ENCODE measurements around the gene C1orf174.

Gene C1orf174

DNA sequence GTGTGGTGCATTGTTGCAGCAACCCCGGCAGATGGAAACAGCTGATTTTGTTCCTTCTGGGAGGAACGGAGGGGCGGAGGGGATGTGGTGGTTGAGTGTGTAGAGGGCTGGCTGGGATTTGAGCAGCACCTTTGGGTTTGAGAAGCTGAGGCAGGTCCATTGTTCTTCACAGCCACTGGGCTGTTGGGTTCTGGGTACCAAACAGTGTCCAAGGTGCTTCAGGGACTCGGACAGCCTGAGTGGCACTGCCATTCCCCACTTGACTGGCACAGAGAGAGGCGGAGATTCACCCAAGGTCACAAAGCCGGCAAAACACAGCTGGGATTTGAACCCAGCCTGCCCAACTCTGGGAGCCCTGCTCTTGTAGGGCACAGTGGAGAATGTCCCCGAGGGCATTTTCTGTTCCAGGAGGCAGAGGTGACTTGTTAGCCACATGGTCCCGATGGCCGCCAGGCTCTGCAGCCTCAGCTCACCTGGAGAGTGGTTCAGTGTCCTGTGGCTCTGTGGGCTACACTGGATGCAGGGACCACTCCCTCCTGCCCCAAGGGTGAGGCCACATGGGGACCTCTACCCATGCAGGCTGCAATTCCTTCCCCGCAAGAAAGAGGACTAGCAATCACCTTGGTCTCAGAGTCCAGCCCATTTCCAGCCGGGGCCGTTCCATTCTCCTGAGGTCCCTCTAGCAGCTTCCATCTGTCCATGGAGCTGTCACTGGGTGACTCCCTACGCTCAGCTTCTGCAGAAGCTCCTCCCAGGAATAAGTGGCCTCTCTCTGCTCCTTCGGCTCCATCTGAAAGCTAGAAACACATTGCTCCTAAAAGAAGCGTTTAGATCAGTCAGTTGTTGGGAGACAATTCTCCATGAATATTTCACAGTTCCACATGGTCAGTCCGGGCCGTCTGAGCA is 31.2 kb upstream of the C1orf174 start:
- H3K4me1 Mint-ChIP-seq = no peaks in the 10 kb centered on the region
- no peak for ATAC-seq
- H3K27me3 Mint-ChIP-seq = peaks cover 23% of the 10 kb centered on the region
- H3K9me3 Mint-ChIP-seq = peaks cover 13% of the 10 kb centered on the region
- H3K27ac Mint-ChIP-seq = no peak overlapping the region
- no peaks in the 10 kb centered on the region for H3K36me3 Mint-ChIP-seq
- H3K4me3 Mint-ChIP-seq = no peak overlapping the region

DNA sequence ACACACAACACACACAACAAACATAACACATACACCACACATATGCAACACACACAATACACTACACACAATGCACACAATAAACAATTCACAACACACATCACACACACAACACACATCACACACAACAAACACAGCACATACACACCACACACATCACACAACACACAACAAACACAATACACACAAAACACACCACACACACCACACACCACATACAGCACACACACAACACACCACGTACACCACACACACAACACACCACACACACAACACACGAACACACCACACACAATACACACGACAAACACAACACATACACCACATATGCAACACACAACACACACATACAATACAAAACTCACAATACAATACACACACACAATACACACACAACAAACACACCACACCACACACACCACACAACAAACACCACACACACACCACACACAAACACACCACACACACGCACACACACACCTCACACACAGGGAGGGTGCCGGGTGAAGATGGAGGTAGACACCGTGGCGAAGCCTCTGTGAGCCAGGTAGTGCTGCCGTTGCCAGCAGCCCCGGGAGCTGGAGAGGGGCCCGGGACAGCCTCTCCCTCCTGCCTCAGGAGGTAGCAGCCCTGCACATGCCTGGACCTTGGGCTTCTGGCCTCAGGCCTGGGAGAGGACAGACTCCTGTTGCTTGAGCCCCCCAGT is 30.4 kb upstream of the C1orf174 start:
- no peak for ATAC-seq
- Mint-ChIP-seq H3K27me3 (peaks cover 28% of the 10 kb centered on the region), H3K4me1 (no peaks in the 10 kb centered on the region), H3K36me3 (no peaks in the 10 kb centered on the region), H3K9me3 (peaks cover 13% of the 10 kb centered on the region), H3K4me3 (no peak overlapping the region), H3K27ac (no peak overlapping the region)

DNA sequence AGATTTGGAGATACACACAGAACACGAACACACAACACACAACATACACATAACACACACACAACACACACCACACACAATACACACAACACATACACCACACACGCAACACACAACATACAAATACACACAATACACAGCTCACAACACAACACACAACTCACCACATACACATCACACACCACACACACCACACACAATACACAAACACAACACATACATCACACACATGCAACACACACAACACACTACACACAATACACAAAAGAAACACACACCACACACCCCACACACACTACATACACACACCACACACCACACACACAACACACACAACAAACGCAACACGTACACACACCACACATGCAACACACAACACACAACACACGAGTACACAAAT is 29.1 kb upstream of the C1orf174 start:
- H3K4me1 Mint-ChIP-seq = no peaks in the 10 kb centered on the region
- ATAC-seq = no peak

DNA sequence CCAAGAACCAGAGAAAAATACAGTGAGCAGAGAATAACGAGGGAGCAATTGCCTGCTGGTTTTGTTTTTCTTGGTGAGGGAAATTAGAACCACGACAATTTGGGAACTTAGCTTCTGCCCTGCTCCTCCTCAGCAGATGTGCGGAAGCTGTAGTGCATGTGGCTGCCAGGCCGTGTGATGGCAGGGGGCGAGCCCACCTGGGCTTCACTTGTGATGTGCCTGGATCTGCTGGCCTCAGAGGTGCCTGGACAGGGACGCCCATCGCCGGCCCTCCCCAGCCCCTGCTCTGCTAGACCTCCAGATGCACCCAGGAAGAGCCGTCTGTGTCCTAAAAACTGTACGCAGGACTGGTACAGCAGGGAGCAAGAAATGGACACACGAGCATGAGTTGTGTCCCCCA is 28.5 kb upstream of the C1orf174 start:
- no peak for ATAC-seq
- H3K4me3 Mint-ChIP-seq = no peak overlapping the region
- H3K27me3 Mint-ChIP-seq = peaks cover 18% of the 10 kb centered on the region

More for the DNA sequence above, 29.1 kb upstream of the C1orf174 start:
- H3K9me3 Mint-ChIP-seq = peaks cover 13% of the 10 kb centered on the region
- no peak overlapping the region for H3K4me3 Mint-ChIP-seq
- peaks cover 21% of the 10 kb centered on the region for H3K27me3 Mint-ChIP-seq
- H3K36me3 Mint-ChIP-seq = no peaks in the 10 kb centered on the region
- no peak overlapping the region for H3K27ac Mint-ChIP-seq

DNA sequence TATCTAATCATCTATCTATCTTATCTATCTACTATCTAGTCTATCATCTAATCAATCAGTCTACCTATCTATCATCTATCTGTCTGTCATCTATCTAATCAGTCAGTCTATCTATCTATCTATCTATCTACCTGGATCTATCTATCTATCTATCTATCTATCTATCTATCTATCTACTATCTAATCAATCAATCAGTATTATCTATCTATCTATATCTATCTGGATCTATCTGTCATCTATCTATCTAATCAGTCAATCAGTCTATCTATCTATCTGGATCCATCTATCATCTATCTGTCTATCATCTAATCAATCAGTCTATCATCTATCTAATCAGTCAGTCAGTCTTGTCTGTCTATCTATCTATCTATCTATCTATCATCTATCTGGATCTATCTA is 26.9 kb upstream of the C1orf174 start:
- Mint-ChIP-seq H3K9me3 (peaks cover 13% of the 10 kb centered on the region), H3K27me3 (peaks cover 18% of the 10 kb centered on the region), H3K36me3 (no peaks in the 10 kb centered on the region), H3K27ac (no peak overlapping the region), H3K4me1 (peaks cover 6% of the 10 kb centered on the region), H3K4me3 (no peak overlapping the region)
- no peak for ATAC-seq

More for the DNA sequence above, 28.5 kb upstream of the C1orf174 start:
- H3K36me3 Mint-ChIP-seq = no peaks in the 10 kb centered on the region
- peaks cover 13% of the 10 kb centered on the region for H3K9me3 Mint-ChIP-seq
- no peaks in the 10 kb centered on the region for H3K4me1 Mint-ChIP-seq
- H3K27ac Mint-ChIP-seq = no peak overlapping the region

DNA sequence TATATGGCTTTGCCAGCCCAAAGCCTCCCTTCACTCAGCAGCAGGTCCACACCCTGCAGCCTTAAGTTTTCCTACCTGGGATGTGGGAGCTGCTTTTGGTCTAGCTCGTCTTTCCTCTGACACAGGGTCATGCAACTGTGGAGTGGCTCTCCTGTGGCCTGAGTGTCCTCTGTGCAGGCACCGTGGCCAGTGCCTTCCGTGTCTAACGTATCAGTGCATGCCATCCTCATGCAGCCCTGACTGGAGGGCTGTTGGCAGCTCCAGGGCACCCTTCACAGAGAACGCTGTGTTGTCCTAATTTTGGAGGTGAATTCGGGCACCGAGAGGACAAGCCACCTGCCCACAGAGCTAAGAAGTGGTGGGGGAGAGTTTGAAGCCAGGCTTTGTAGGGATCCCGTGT is 25.7 kb upstream of the C1orf174 start:
- Mint-ChIP-seq H3K27me3 (peaks cover 20% of the 10 kb centered on the region), H3K4me1 (peaks cover 6% of the 10 kb centered on the region), H3K9me3 (peaks cover 13% of the 10 kb centered on the region), H3K27ac (no peak overlapping the region), H3K4me3 (no peak overlapping the region), H3K36me3 (no peaks in the 10 kb centered on the region)
- no peak for ATAC-seq

DNA sequence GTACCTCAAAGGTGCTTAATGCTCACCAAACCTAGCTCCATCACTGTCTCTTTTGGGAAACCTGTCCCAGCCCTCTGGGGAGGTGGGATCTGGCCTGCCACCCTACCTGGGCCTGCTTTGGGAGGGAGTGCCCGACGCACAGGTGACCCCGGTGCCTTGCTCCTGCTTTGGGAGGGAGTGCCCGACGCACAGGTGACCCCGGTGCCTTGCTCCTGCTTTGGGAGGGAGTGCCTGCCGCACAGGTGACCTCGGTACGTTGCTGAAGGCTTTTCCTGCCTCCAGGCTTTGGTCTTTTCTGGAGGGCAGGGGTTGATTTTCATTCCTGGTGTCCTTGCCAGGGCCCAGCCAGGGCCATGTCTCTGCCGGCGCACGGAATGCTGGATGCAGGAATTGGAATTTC is 25.2 kb upstream of the C1orf174 start:
- H3K27ac Mint-ChIP-seq = no peak overlapping the region
- H3K27me3 Mint-ChIP-seq = peaks cover 25% of the 10 kb centered on the region
- peaks cover 12% of the 10 kb centered on the region for H3K9me3 Mint-ChIP-seq
- no peak for ATAC-seq
- H3K36me3 Mint-ChIP-seq = no peaks in the 10 kb centered on the region
- no peak overlapping the region for H3K4me3 Mint-ChIP-seq
- H3K4me1 Mint-ChIP-seq = peaks cover 6% of the 10 kb centered on the region

DNA sequence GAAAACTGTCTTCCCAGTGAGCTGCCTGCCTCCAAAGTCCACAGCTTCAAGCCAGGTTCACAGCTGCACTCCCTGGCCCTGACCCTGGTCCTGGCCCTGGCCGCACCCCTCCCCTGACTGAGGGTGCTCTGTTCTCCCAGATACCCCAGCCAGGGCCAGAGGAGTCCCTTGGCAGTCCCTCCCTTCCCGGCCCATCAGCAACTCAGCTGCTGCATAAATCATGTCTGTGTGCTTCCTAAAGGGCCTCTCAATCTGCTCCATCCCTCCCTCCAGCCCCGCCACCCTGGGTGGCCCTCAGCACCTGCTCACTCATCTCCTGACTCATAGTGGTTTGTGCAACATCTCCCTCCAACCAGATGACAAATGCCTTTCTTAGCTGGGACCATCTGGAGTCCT is 24.8 kb upstream of the C1orf174 start:
- Mint-ChIP-seq H3K27ac (no peak overlapping the region), H3K27me3 (peaks cover 27% of the 10 kb centered on the region), H3K36me3 (no peaks in the 10 kb centered on the region), H3K4me1 (peaks cover 6% of the 10 kb centered on the region), H3K9me3 (peaks cover 9% of the 10 kb centered on the region), H3K4me3 (no peak overlapping the region)
- ATAC-seq = no peak

DNA sequence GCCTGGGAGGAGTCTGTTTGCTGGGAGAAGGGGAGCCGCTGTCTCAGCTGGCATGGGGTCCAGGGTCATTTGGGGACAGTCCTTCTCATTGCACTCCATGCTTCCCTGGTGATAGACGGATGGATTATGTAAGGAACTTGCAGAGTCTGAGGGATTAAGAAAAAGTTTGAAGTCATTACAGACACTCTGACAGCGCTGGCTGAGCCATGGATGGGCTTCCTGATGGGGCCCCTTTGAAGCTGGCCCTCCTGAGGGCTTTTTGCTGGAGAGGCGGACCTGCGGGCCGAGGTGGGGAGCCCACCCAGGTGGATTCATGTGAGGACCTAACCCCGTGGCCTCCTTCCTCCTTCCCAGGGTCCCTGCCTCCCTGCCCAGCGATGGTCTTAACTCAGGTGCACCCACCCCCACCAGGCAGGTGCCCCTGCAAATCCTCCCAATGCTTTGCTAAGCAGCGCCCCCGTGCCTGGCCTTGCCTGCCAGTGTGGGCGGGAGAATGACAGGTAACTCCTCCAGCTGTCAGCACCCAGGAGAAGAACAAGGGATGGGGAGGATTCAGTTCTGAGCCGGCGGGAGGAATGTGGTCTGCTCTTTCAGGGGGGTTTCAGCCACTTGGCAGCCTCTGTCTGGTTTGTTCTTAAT is 24.2 kb upstream of the C1orf174 start:
- H3K36me3 Mint-ChIP-seq = no peaks in the 10 kb centered on the region

DNA sequence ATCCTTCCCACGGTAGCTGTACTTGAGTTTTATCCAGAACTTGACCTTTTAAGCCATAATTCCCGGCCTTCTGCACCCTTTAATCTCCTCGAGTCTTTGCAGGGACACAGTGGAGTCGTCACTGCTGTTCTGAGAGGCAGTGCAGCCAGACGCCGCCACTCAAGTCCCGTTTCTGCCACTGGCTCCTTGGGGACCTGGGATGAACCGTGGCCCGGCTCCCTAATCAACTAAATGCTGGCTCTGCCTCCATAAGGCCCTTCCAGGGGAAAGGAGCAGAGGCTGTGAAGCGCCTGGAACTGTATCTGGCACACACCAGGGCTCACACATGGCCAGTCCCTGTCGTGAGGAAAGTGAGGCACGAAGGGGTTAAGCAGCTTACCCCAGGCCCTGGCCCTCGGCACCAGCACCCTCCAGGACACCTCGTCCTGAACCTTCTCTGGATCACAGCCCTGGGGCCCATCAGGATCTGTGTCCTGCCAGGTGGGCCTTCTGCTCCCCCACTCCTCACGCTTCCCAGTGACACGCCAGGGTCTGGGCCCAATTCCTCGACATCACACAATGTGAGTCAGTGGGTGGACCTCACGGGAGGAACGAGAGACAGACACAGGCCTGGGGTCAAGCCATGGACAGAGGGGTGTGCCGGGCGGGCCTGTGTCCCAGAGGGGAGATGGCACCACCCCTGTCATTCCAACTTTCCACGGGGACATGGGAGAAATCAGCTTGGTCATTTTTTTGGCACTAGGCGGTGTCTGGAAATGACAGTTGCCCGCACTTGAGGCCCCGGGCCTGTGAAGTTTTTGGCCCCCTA is 23.5 kb upstream of the C1orf174 start:
- Mint-ChIP-seq H3K27ac (no peak overlapping the region), H3K27me3 (peaks cover 27% of the 10 kb centered on the region), H3K4me1 (peaks cover 6% of the 10 kb centered on the region), H3K4me3 (no peak overlapping the region), H3K36me3 (no peaks in the 10 kb centered on the region), H3K9me3 (peaks cover 3% of the 10 kb centered on the region)
- ATAC-seq = no peak

More for the DNA sequence above, 24.2 kb upstream of the C1orf174 start:
- Mint-ChIP-seq H3K9me3 (peaks cover 6% of the 10 kb centered on the region), H3K27me3 (peaks cover 27% of the 10 kb centered on the region), H3K27ac (no peak overlapping the region), H3K4me3 (no peak overlapping the region), H3K4me1 (peaks cover 6% of the 10 kb centered on the region)
- ATAC-seq = no peak

DNA sequence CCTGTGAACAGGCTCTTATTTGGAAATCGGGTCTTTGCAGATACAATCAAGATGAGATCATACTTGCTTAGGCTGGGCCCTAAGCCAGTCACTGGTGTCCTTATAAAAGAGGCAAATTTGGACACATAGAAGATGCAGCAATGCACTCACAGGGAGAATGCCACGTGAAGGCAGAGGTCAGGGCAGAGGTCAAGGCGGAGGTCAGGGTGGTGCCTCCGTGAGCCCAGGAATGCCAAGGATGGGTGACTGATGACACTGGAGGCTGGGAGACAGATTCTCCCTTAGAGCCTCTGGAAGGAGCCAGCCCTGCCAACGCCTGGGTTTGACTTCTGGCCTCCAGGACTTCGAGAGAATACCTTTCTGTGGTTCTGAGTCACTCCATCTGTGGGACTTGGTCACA is 22.8 kb upstream of the C1orf174 start:
- ATAC-seq = no peak
- no peaks in the 10 kb centered on the region for H3K36me3 Mint-ChIP-seq
- H3K4me3 Mint-ChIP-seq = no peak overlapping the region
- peaks cover 3% of the 10 kb centered on the region for H3K9me3 Mint-ChIP-seq
- H3K27me3 Mint-ChIP-seq = peaks cover 27% of the 10 kb centered on the region
- H3K4me1 Mint-ChIP-seq = peaks cover 6% of the 10 kb centered on the region
- no peak overlapping the region for H3K27ac Mint-ChIP-seq

DNA sequence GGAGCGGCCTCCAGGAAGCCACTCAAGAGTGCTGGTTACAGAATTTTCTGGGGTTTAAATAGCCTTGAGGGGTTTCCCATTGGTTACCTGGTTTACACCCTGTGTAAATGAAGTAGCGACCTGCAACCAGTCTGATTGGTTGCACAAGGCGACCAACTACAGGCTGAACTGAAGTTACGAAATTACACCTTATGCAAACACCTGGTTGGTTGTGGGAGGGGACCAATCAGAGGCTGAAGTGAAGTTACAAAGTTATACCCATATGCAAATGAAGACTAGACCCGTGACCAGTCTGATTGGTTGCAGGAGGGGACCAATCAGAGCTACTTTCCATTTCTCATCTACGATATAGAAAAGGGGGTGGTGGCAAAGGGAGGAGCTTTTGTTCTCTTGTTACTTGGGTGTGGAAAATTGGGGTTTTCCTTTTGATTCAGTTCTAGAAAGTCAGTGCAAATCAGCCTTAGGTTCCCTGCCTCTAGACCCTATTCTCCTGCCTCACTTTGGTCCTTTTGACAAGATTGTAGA is 22.2 kb upstream of the C1orf174 start:
- no peak overlapping the region for H3K4me3 Mint-ChIP-seq
- H3K27ac Mint-ChIP-seq = no peak overlapping the region
- peak; percentile 45 for ATAC-seq
- H3K9me3 Mint-ChIP-seq = peaks cover 3% of the 10 kb centered on the region
- H3K36me3 Mint-ChIP-seq = no peaks in the 10 kb centered on the region
- peaks cover 23% of the 10 kb centered on the region for H3K27me3 Mint-ChIP-seq
- H3K4me1 Mint-ChIP-seq = peaks cover 6% of the 10 kb centered on the region

DNA sequence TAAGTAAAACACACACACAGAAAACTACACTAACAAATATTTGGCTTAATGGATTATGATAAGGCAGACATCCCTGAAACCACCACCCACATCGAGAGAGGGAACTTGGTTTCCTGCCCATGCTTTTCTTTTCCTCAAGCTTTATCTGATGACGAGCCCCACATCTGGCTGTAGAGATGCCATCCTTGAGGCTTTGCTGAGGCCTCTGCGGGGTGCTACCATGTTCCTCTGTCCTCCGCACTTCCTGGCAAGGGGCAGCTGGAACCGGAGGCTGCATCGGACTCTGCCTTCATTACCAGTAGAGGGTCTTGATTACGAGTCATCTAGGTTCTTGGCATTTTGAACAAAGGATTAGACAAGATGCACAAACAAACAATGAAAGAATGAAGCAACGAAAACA is 21.7 kb upstream of the C1orf174 start:
- Mint-ChIP-seq H3K9me3 (peaks cover 3% of the 10 kb centered on the region), H3K36me3 (no peaks in the 10 kb centered on the region), H3K27ac (no peak overlapping the region), H3K27me3 (peaks cover 18% of the 10 kb centered on the region), H3K4me3 (peak overlapping the region; percentile 16), H3K4me1 (peaks cover 6% of the 10 kb centered on the region)
- no peak for ATAC-seq

DNA sequence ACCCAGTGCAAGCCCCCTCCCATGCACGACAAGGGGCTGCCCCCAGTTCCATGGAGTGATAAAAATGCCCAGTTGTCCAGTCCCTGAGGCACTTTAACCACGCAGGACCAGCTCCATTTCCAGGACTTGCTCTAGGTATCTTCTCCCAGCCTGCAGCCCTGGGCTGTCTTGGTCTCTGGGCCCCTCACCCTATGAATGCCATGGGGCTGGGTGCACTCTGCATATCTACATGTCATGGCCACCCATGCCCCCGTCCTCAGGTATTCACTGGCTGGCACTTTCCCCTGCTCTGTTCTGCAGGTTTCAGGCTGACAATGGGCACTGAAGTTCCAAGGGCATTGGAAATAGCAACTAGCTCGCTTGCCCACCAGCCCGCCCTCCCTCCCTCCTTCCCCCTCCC is 19.6 kb upstream of the C1orf174 start:
- Mint-ChIP-seq H3K4me3 (no peak overlapping the region), H3K36me3 (no peaks in the 10 kb centered on the region), H3K4me1 (peaks cover 6% of the 10 kb centered on the region), H3K9me3 (peaks cover 3% of the 10 kb centered on the region), H3K27me3 (peaks cover 8% of the 10 kb centered on the region), H3K27ac (no peak overlapping the region)
- ATAC-seq = no peak

Data from stimulated activated memory B cell treated with anti-CD40 and anti-IgM and Interleukin-4, amounts not matched to agents 10 μg/mL and 1 μg/mL and 100 μg/mL, for 72 hours (primary cell).